HEK293 (cell line): ENCODE data around the gene FUOM.

Experiments
- FEZF1 ChIP-seq: fragments of 450-650 bp; formaldehyde crosslinking; IDR thresholded peaks from 2 replicates; pipeline ENCODE4 v1.5.1; 2016; ENCODE audit warnings: missing biosample characterization, missing genetic modification characterization
- INSM2 ChIP-seq: fragments of 450-650 bp; formaldehyde crosslinking; IDR thresholded peaks from 2 replicates; pipeline ENCODE4 v1.5.1; 2016; ENCODE audit warnings: missing biosample characterization, missing genetic modification characterization
- ZBTB8A ChIP-seq: fragments of 450-650 bp; formaldehyde crosslinking; IDR thresholded peaks from 2 replicates; pipeline ENCODE4 v1.5.1; 2016; ENCODE audit warnings: missing biosample characterization, missing genetic modification characterization

- no peak for TF ChIP-seq FEZF1 (tag by site-specific recombination)
- no peak for TF ChIP-seq ZBTB8A
- no peak for TF ChIP-seq INSM2 (tag by site-specific recombination)
These were observed 41.3 kb upstream of the FUOM start for GRCh38 chr10:133399123-133399601.
